PC-9 (cell line): ENCODE results near the gene CAVIN3.

Source experiments
- EZH2 ChIP-seq: fragments of 200-600 bp; sonication (generic); IDR thresholded peaks from 2 replicates; pipeline ENCODE4 v1.8.0; 2017; ENCODE audit warnings: antibody characterized with exemption, low read depth
- TF ChIP-seq, protein P1 (sequence below): fragments of 200-600 bp; sonication (generic); conservative IDR thresholded peaks from 2 replicates; pipeline ENCODE4 v1.6.1; 2017; ENCODE audit warnings: mixed run types, antibody characterized with exemption, mild to moderate bottlenecking, moderate library complexity

DNA sequence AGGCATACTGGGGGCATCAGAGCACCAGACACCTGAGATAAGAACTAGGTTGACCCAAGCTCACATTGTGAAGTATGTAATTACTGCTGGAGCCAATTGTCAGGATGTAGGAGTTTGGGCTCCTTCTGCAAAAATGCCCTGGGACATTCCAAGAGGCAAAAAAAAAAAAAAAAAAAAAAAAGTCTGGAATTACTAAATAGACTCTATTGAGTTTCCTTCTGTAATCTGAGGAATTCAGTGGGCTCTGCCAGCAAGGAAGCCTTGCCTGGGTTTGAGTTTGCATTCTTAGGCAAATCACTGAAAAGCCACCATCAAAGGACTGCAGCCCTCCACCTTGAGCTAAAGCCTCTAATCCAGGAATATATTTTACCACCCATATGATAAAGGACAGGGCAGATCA lies 8.0 kb upstream of the CAVIN3 start:
- TF ChIP-seq, protein P1, sequence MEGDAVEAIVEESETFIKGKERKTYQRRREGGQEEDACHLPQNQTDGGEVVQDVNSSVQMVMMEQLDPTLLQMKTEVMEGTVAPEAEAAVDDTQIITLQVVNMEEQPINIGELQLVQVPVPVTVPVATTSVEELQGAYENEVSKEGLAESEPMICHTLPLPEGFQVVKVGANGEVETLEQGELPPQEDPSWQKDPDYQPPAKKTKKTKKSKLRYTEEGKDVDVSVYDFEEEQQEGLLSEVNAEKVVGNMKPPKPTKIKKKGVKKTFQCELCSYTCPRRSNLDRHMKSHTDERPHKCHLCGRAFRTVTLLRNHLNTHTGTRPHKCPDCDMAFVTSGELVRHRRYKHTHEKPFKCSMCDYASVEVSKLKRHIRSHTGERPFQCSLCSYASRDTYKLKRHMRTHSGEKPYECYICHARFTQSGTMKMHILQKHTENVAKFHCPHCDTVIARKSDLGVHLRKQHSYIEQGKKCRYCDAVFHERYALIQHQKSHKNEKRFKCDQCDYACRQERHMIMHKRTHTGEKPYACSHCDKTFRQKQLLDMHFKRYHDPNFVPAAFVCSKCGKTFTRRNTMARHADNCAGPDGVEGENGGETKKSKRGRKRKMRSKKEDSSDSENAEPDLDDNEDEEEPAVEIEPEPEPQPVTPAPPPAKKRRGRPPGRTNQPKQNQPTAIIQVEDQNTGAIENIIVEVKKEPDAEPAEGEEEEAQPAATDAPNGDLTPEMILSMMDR: no peak
- no peak for TF ChIP-seq EZH2
